ENCODE results near the gene TANC1. TPM values are rescaled to one million over a fixed set of nuclear protein-coding genes. Genes with fewer than 3 reads are reported as not detected.

TANC1 gene
- total RNA-seq, 2 experiments from 2014 or later: 0.41 to 0.47 TPM

GRCh38 chr2:159215116-159215515, 246.7 kb downstream of the TANC1 start:
- no peaks in the 10 kb centered on the region for H3K27me3 ChIP-seq (ENCODE audit: control insufficient read depth in 1 of 2, insufficient read depth in 2 of 2, low read length in 2 of 2)
- DNase-seq (no peak), ATAC-seq (ENCODE audit: poor library complexity) (no peak)
- H3K27ac ChIP-seq (ENCODE audit: low read depth in 1 of 2, low read length in 2 of 2): no peak overlapping the region
- H3K4me3 Mint-ChIP-seq: no peak overlapping the region
- no peak overlapping the region for H3K27ac Mint-ChIP-seq
- ChIA-PET CTCF (no interaction called here), POLR2A (no interaction called here)
- TF ChIP-seq CTCF (IDR thresholded peaks at IDR 0.05): no peak
- no peaks in the 10 kb centered on the region for H3K27me3 Mint-ChIP-seq
- no peak overlapping the region for H3K4me3 ChIP-seq (ENCODE audit: low read length)
- H3K4me1 Mint-ChIP-seq (ENCODE audit: low read depth): peaks cover 17% of the 10 kb centered on the region
- H3K36me3 ChIP-seq (ENCODE audit: insufficient read depth, low read length): no peaks in the 10 kb centered on the region
- no peaks in the 10 kb centered on the region for H3K9me3 Mint-ChIP-seq
- peaks cover 0 to 15% of the 10 kb centered on the region in 2 experiments for H3K9me3 ChIP-seq (ENCODE audit: control insufficient read depth in 1 of 2, insufficient read depth in 1 of 2, low read length in 2 of 2)
- intact Hi-C loops (cut with DNase I, micrococcal nuclease): no loop called here
- no peaks in the 10 kb centered on the region for H3K36me3 Mint-ChIP-seq (ENCODE audit: low read depth)
- H3K4me1 ChIP-seq (ENCODE audit: insufficient read depth, low read length): peaks cover 6% of the 10 kb centered on the region

- CTCF ChIA-PET: no interaction called here
Observed at GRCh38 chr2:159217676-159218075, 249.2 kb downstream of the TANC1 start.

GRCh38 chr2:159218389-159218788, 249.9 kb downstream of the TANC1 start:
- no peaks in the 10 kb centered on the region for H3K36me3 Mint-ChIP-seq (ENCODE audit: low read depth)
- intact Hi-C loops (cut with DNase I, micrococcal nuclease): no loop called here
- peaks cover 2% of the 10 kb centered on the region for H3K4me1 Mint-ChIP-seq (ENCODE audit: low read depth)
- no peaks in the 10 kb centered on the region for H3K9me3 Mint-ChIP-seq
- TF ChIP-seq CTCF (IDR thresholded peaks at IDR 0.05): no peak
- Histone ChIP-seq H3K27ac (ENCODE audit: low read depth in 1 of 2, low read length in 2 of 2) (no peak overlapping the region), H3K4me3 (ENCODE audit: low read length) (no peak overlapping the region), H3K4me1 (ENCODE audit: insufficient read depth, low read length) (no peaks in the 10 kb centered on the region), H3K27me3 (ENCODE audit: control insufficient read depth in 1 of 2, insufficient read depth in 2 of 2, low read length in 2 of 2) (no peaks in the 10 kb centered on the region), H3K9me3 (ENCODE audit: control insufficient read depth in 1 of 2, insufficient read depth in 1 of 2, low read length in 2 of 2) (peaks cover 0 to 15% of the 10 kb centered on the region in 2 experiments), H3K36me3 (ENCODE audit: insufficient read depth, low read length) (no peaks in the 10 kb centered on the region)
- DNase-seq: no peak
- H3K27ac Mint-ChIP-seq: no peak overlapping the region
- ChIA-PET POLR2A (no interaction called here), CTCF (no interaction called here)
- no peak overlapping the region for H3K4me3 Mint-ChIP-seq
- H3K27me3 Mint-ChIP-seq: no peaks in the 10 kb centered on the region
- no peak for ATAC-seq (ENCODE audit: poor library complexity)

More at GRCh38 chr2:159217676-159218075, 249.2 kb downstream of the TANC1 start:
- Mint-ChIP-seq H3K27me3 (no peaks in the 10 kb centered on the region), H3K36me3 (ENCODE audit: low read depth) (no peaks in the 10 kb centered on the region), H3K4me1 (ENCODE audit: low read depth) (no peaks in the 10 kb centered on the region), H3K27ac (no peak overlapping the region), H3K4me3 (no peak overlapping the region), H3K9me3 (no peaks in the 10 kb centered on the region)
- no peak for DNase-seq
- no peaks in the 10 kb centered on the region for H3K4me1 ChIP-seq (ENCODE audit: insufficient read depth, low read length)
- H3K27me3 ChIP-seq (ENCODE audit: control insufficient read depth in 1 of 2, insufficient read depth in 2 of 2, low read length in 2 of 2): no peaks in the 10 kb centered on the region
- no peaks in the 10 kb centered on the region for H3K36me3 ChIP-seq (ENCODE audit: insufficient read depth, low read length)
- H3K27ac ChIP-seq (ENCODE audit: low read depth in 1 of 2, low read length in 2 of 2): no peak overlapping the region
- no peak for ATAC-seq (ENCODE audit: poor library complexity)
- H3K4me3 ChIP-seq (ENCODE audit: low read length): no peak overlapping the region
- intact Hi-C loops (cut with DNase I, micrococcal nuclease): no loop called here
- POLR2A ChIA-PET: no interaction called here
- no peak for TF ChIP-seq CTCF (IDR thresholded peaks at IDR 0.05)
- H3K9me3 ChIP-seq (ENCODE audit: control insufficient read depth in 1 of 2, insufficient read depth in 1 of 2, low read length in 2 of 2): peaks cover 0 to 15% of the 10 kb centered on the region in 2 experiments

Data from CD4-positive, alpha-beta T cell (primary cell).